Right lobe of liver (tissue), 4 donors: Measurements from ENCODE around the gene JAK3.

Experiments
- CTCF ChIP-seq, 4 donors: fragments of 200-600 bp in 3 of 4; fragments of 450-650 bp in 1 of 4; IDR thresholded peaks; one replicate each; pipeline versions ENCODE4 v1.5.1 to v1.8.0; 2016 to 2022; ENCODE audit warnings: antibody characterized with exemption in 4 of 4, mild to moderate bottlenecking in 2 of 4
- POLR2A ChIP-seq: fragments of 450-650 bp; IDR thresholded peaks from one replicate; pipeline ENCODE4 v1.6.1; 2017; ENCODE audit warnings: antibody characterized with exemption, mild to moderate bottlenecking
- donor health status: DM: no; HTN: no; CAD: no.
- donor health status: DM: no; HTN: no; CAD: no.
- donor health status: DM: no; HTN: yes; CAD: no.

- TF ChIP-seq CTCF (IDR thresholded peaks at IDR 0.05) = no peak
- no peak for TF ChIP-seq POLR2A
Observed at GRCh38 chr19:17873786-17874757, 26.3 kb upstream of the JAK3 start.
